SK-N-SH (cell line): ENCODE measurements around the gene GCNT3. TPM values are rescaled to one million over a fixed set of nuclear protein-coding genes. Genes with fewer than 3 reads are reported as not detected.

Experiments used
- CTCF ChIA-PET: fragments of 300-600, 350-600 bp; formaldehyde crosslinking; extraction: SDS; loops from one replicate; lab custom pipeline; 2021; lab: Yijun Ruan, JAX
- POLR2A ChIA-PET: fragments of 350-600 bp; sonication (Branson Sonifier 250); formaldehyde crosslinking; extraction: SDS; loops from one replicate; lab custom pipeline; 2020; ENCODE audit warnings: antibody characterized with exemption, inconsistent platforms; lab: Yijun Ruan, JAX
- DNase-seq: peaks from one replicate; pipeline ENCODE4 v3.0.0; 2012
- H2AFZ ChIP-seq: fragments of 200-600 bp; sonication (generic); 2 replicates; pipeline ENCODE4 v1.8.1; 2016; ENCODE audit warnings: antibody characterized with exemption, mild to moderate bottlenecking, low read depth
- H3F3A ChIP-seq: fragments of 200-600 bp; sonication (generic); replicated peaks from 2 replicates; pipeline ENCODE3; 2016; ENCODE audit warnings: antibody characterized with exemption, mild to moderate bottlenecking; ENCODE audit not compliant: insufficient read depth
- H3K27ac ChIP-seq, 2 experiments: fragments of 200-500 bp in 1 of 2; fragments of 200-600 bp in 1 of 2; sonication (Bioruptor generic) in 1 of 2; sonication (generic), shearing (Covaris generic) in 1 of 2; 2 replicates each; pipeline versions ENCODE4 v1.5.1 to v1.6.1; 2014 to 2016; ENCODE audit warnings: low read depth in 2 of 2, inconsistent platforms in 1 of 2, low read length in 1 of 2, mild to moderate bottlenecking in 1 of 2, mixed read lengths in 1 of 2
- H3K27me3 ChIP-seq: fragments of 200-600 bp; sonication (generic), shearing (Covaris generic); 2 replicates; pipeline ENCODE4 v1.6.1; 2016; ENCODE audit warnings: mixed run types; ENCODE audit not compliant: insufficient read depth
- H3K36me3 ChIP-seq, 2 experiments: fragments of 200-500 bp in 1 of 2; fragments of 200-600 bp in 1 of 2; sonication (Bioruptor generic) in 1 of 2; sonication (generic) in 1 of 2; replicated peaks in 1 of 2; 2 replicates each; pipeline versions ENCODE3 to v1.5.1; 2014 to 2016; ENCODE audit warnings: low read length in 1 of 2, mild to moderate bottlenecking in 1 of 2; ENCODE audit not compliant: insufficient read depth in 2 of 2, control insufficient read depth in 1 of 2
- H3K4me1 ChIP-seq, 2 experiments: fragments of 200-500 bp in 1 of 2; fragments of 200-600 bp in 1 of 2; sonication (Bioruptor generic) in 1 of 2; sonication (generic), shearing (Covaris generic) in 1 of 2; 2 replicates each; pipeline versions ENCODE4 v1.5.1 to v1.6.1; 2014 to 2016; ENCODE audit warnings: low read depth in 1 of 2, low read length in 1 of 2, mixed run types in 1 of 2; ENCODE audit not compliant: insufficient read depth in 2 of 2, control insufficient read depth in 1 of 2
- H3K4me2 ChIP-seq: fragments of 200-600 bp; sonication (generic), shearing (Covaris generic); 2 replicates; pipeline ENCODE4 v1.6.1; 2017; ENCODE audit warnings: mixed run types
- H3K4me3 ChIP-seq, 2 experiments: fragments of 200-500 bp in 1 of 2; fragments of 200-600 bp in 1 of 2; sonication (Bioruptor generic) in 1 of 2; sonication (generic), shearing (Covaris generic) in 1 of 2; 2 replicates each; pipeline versions ENCODE4 v1.5.1 to v1.8.1; 2014 to 2016; ENCODE audit warnings: low read depth in 2 of 2, inconsistent platforms in 1 of 2, low read length in 1 of 2, mild to moderate bottlenecking in 1 of 2, mixed read lengths in 1 of 2, moderate library complexity in 1 of 2
- H3K79me2 ChIP-seq: fragments of 200-600 bp; sonication (generic); 2 replicates; pipeline ENCODE4 v1.8.1; 2017; ENCODE audit warnings: mild to moderate bottlenecking; ENCODE audit not compliant: insufficient read depth
- H3K9ac ChIP-seq: fragments of 200-600 bp; sonication (generic); 2 replicates; pipeline ENCODE4 v1.6.1; 2017; ENCODE audit warnings: mixed run types
- H3K9me2 ChIP-seq: fragments of 200-600 bp; sonication (generic); 2 replicates; pipeline ENCODE4 v1.6.1; 2017; ENCODE audit warnings: mixed run types
- H3K9me3 ChIP-seq: fragments of 200-600 bp; sonication (generic); 2 replicates; pipeline ENCODE4 v1.6.1; 2017; ENCODE audit warnings: mixed run types, mild to moderate bottlenecking, moderate library complexity
- H4K20me1 ChIP-seq: fragments of 200-600 bp; sonication (generic); 2 replicates; pipeline ENCODE4 v1.6.1; 2017; ENCODE audit warnings: mild to moderate bottlenecking, mixed run types; ENCODE audit not compliant: insufficient read depth
- CHD2 ChIP-seq: fragments of 150-350 bp; IDR thresholded peaks from 2 replicates; pipeline ENCODE4 v1.6.1; 2018; ENCODE audit warnings: low read length; ENCODE audit not compliant: partially characterized antibody
- EP300 ChIP-seq, 2 experiments: IDR thresholded peaks; 2 replicates each; pipeline versions ENCODE4 v1.4.0 to v1.6.1; 2012; ENCODE audit warnings: borderline replicate concordance in 1 of 2, low read depth in 1 of 2, low read length in 1 of 2
- FOSL2 ChIP-seq: IDR thresholded peaks from 2 replicates; pipeline ENCODE4 v1.4.0; 2012; ENCODE audit warnings: low read depth, mild to moderate bottlenecking, moderate library complexity, borderline replicate concordance
- GATA2 ChIP-seq: sonication (generic); formaldehyde crosslinking; IDR thresholded peaks from 2 replicates; pipeline ENCODE4 v1.5.0; 2020; ENCODE audit warnings: mild to moderate bottlenecking, missing genetic modification reagents
- NRF1 ChIP-seq: IDR thresholded peaks from 2 replicates; pipeline ENCODE4 v1.6.1; 2012; ENCODE audit warnings: low read depth, mild to moderate bottlenecking, low read length
- POLR2AphosphoS5 ChIP-seq: IDR thresholded peaks from 2 replicates; pipeline ENCODE4 v1.6.1; 2012; ENCODE audit warnings: low read depth, low read length
- RAD21 ChIP-seq: IDR thresholded peaks from 2 replicates; pipeline ENCODE4 v1.6.1; 2012; ENCODE audit warnings: mild to moderate bottlenecking, low read length
- RCOR1 ChIP-seq: fragments of 150-350 bp; IDR thresholded peaks from 2 replicates; pipeline ENCODE4 v1.6.1; 2017; ENCODE audit warnings: antibody characterized with exemption, low read length
- RFX5 ChIP-seq: IDR thresholded peaks from 2 replicates; pipeline ENCODE4 v1.6.1; 2012; ENCODE audit warnings: mild to moderate bottlenecking, improper control_type of control experiment, low read length
- SMC3 ChIP-seq: IDR thresholded peaks from 2 replicates; pipeline ENCODE4 v1.6.1; 2012; ENCODE audit warnings: low read depth, low read length, improper control_type of control experiment
- TAF1 ChIP-seq: IDR thresholded peaks from 2 replicates; pipeline ENCODE4 v1.6.1; 2012; ENCODE audit warnings: low read depth, mild to moderate bottlenecking, low read length, moderate library complexity, borderline replicate concordance
- TEAD4 ChIP-seq: IDR thresholded peaks from 2 replicates; pipeline ENCODE4 v1.4.0; 2012; ENCODE audit warnings: mild to moderate bottlenecking, borderline replicate concordance; ENCODE audit not compliant: insufficient read depth
- WGBS: methylation state at CpG from one replicate; pipeline ENCODE4 v1.1.6; 2017; ENCODE audit warnings: low lambda C conversion rate; 5-methylcytosine and 5-hydroxymethylcytosine counted together
- polyA plus RNA-seq, 3 experiments: library from polyadenylated mRNA; depleted of rRNA; stranded (reverse); fragments of >200 nt; gene quantifications; 2 replicates each; pipeline ENCODE4 v1.2.3, GENCODE V29; 2012
- TF ChIP-seq, protein P1 (sequence below): fragments of 150-350 bp; IDR thresholded peaks from 2 replicates; pipeline ENCODE4 v1.6.1; 2016; ENCODE audit warnings: mild to moderate bottlenecking, low read depth, low read length
- TF ChIP-seq, protein P2 (sequence below): IDR thresholded peaks from 2 replicates; pipeline ENCODE4 v1.4.0; 2012; ENCODE audit warnings: low read depth, borderline replicate concordance
- TF ChIP-seq, protein P3 (sequence below): IDR thresholded peaks from 2 replicates; pipeline ENCODE4 v1.4.0; 2012; ENCODE audit warnings: low read depth
- TF ChIP-seq, protein P4 (sequence below): fragments of 200-600 bp; sonication (generic); IDR thresholded peaks from 2 replicates; pipeline ENCODE4 v1.6.1; 2017; ENCODE audit warnings: antibody characterized with exemption, mild to moderate bottlenecking, moderate library complexity

Gene GCNT3
- polyA plus RNA-seq, 1 of the 3 experiments (the other 2 are of a cell fraction): not detected

DNA sequence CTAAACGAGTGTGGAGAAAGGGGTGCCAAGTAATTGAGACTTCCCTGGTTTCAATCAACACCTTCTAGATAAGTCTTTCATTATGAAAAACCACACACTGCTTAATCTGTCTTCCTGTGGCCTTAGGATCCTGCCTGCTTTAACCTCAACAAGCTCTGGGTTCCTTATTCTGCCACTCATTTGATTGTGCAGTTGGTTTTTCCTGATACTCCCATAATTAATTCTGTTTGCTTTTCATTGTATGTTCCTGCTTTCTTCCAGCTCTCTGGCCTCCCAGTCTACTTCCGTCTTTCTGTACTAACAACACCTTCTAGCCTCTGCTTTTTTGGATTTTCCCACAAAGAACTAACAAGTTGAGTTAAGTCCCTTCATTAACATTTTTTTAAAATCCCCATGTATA lies 20.2 kb upstream of the GCNT3 start (continued):
- TF ChIP-seq, protein P1, sequence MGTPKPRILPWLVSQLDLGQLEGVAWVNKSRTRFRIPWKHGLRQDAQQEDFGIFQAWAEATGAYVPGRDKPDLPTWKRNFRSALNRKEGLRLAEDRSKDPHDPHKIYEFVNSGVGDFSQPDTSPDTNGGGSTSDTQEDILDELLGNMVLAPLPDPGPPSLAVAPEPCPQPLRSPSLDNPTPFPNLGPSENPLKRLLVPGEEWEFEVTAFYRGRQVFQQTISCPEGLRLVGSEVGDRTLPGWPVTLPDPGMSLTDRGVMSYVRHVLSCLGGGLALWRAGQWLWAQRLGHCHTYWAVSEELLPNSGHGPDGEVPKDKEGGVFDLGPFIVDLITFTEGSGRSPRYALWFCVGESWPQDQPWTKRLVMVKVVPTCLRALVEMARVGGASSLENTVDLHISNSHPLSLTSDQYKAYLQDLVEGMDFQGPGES: no peak
- TF ChIP-seq, all 33 proteins: peak for 0

DNA sequence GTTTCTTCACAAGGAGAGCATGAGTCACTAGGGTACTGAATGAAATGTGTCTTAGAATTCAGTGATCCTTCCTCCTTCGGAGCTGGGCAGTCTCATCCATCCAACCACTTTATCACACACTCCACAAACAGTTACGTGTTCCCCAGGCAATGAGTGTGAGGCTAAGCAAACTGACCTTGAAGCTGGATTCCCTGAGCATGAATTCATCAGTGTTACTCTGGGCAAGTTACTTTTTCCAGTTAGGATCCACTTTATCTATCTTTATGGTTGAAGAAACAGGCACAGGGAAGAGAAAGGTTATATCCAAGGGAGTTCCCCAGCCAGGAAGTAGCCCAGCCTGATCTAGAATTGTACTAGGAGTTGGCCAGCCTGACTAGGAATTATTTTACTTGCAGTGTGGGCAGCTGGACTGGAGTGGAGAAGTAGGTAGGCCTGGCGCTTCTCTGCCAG lies 17.1 kb upstream of the GCNT3 start:
- H3K4me2 ChIP-seq: no peak overlapping the region
- CTCF ChIA-PET: interaction anchor here (0.6 to 1.7 kb wide), 2 partner anchors 9 to 348 kb away, joined by 3 to 4 read pairs; no protein-coding TSS in a partner anchor
- 0 out of 2 replicates have a peak overlapping the region, but pooled peaks have one; percentile 24 for H2AFZ ChIP-seq
- POLR2A ChIA-PET: no interaction called here
- WGBS: 34% methylated on average over 3 of the region's 3 CpGs
- no peaks in the 10 kb centered on the region for H3K9me2 ChIP-seq
- H3K4me1 ChIP-seq: no peaks in the 10 kb centered on the region
- TF ChIP-seq, protein P2, sequence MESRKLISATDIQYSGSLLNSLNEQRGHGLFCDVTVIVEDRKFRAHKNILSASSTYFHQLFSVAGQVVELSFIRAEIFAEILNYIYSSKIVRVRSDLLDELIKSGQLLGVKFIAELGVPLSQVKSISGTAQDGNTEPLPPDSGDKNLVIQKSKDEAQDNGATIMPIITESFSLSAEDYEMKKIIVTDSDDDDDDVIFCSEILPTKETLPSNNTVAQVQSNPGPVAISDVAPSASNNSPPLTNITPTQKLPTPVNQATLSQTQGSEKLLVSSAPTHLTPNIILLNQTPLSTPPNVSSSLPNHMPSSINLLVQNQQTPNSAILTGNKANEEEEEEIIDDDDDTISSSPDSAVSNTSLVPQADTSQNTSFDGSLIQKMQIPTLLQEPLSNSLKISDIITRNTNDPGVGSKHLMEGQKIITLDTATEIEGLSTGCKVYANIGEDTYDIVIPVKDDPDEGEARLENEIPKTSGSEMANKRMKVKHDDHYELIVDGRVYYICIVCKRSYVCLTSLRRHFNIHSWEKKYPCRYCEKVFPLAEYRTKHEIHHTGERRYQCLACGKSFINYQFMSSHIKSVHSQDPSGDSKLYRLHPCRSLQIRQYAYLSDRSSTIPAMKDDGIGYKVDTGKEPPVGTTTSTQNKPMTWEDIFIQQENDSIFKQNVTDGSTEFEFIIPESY: no peak
- TF ChIP-seq, protein P3, sequence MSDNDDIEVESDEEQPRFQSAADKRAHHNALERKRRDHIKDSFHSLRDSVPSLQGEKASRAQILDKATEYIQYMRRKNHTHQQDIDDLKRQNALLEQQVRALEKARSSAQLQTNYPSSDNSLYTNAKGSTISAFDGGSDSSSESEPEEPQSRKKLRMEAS: no peak
- TF ChIP-seq SMC3 (no peak), GATA2 (CRISPR knock-in tag) (no peak), RFX5 (no peak), RAD21 (no peak), POLR2AphosphoS5 (no peak), TEAD4 (no peak), CHD2 (no peak), FOSL2 (no peak), RCOR1 (no peak), TAF1 (no peak), NRF1 (no peak), EP300 (IDR thresholded peaks at IDR 0.05; ENCODE audit: borderline replicate concordance in 1 of 2, low read depth in 1 of 2, low read length in 1 of 2) (no peak)
- TF ChIP-seq, protein P4, sequence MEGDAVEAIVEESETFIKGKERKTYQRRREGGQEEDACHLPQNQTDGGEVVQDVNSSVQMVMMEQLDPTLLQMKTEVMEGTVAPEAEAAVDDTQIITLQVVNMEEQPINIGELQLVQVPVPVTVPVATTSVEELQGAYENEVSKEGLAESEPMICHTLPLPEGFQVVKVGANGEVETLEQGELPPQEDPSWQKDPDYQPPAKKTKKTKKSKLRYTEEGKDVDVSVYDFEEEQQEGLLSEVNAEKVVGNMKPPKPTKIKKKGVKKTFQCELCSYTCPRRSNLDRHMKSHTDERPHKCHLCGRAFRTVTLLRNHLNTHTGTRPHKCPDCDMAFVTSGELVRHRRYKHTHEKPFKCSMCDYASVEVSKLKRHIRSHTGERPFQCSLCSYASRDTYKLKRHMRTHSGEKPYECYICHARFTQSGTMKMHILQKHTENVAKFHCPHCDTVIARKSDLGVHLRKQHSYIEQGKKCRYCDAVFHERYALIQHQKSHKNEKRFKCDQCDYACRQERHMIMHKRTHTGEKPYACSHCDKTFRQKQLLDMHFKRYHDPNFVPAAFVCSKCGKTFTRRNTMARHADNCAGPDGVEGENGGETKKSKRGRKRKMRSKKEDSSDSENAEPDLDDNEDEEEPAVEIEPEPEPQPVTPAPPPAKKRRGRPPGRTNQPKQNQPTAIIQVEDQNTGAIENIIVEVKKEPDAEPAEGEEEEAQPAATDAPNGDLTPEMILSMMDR: no peak
- TF ChIP-seq, protein P1: no peak
- TF ChIP-seq, all 33 proteins: peak for 0
- Histone ChIP-seq H3K27me3 (no peaks in the 10 kb centered on the region), H3K79me2 (no peaks in the 10 kb centered on the region), H3K4me3 (no peak overlapping the region), H3K36me3 (no peaks in the 10 kb centered on the region), H4K20me1 (no peaks in the 10 kb centered on the region), H3K27ac (peak overlapping the region in 1 of 2 experiments; percentile 26; a peak in 2 of 4 replicates), H3F3A (peaks cover 4% of the 10 kb centered on the region), H3K9ac (peak overlapping the region; percentile 18; the same call in 1 of the 2 replicates), H3K9me3 (no peaks in the 10 kb centered on the region)
- DNase-seq: no peak
